Stomach (tissue), 4 donors: ENCODE data around the gene BABAM1.

Experiments
- CTCF ChIP-seq, 7 experiments: fragments of 450-650 bp in 4 of 7; fragments of 200-600 bp in 3 of 7; sonication (generic) in 3 of 7; IDR thresholded peaks; one replicate each; pipeline ENCODE4 v1.5.1; 2016 to 2019; ENCODE audit warnings: antibody characterized with exemption in 7 of 7, control low read depth in 2 of 7, mild to moderate bottlenecking in 1 of 7
- POLR2A ChIP-seq, 4 donors: fragments of 450-650 bp; IDR thresholded peaks; one replicate each; pipeline ENCODE4 v1.6.1; 2016; ENCODE audit warnings: antibody characterized with exemption in 4 of 4, control low read depth in 2 of 4, mild to moderate bottlenecking in 1 of 4, moderate library complexity in 1 of 4
- POLR2AphosphoS5 ChIP-seq, 3 donors: sonication (generic); formaldehyde crosslinking; IDR thresholded peaks; one replicate each; pipeline ENCODE4 v1.6.1; 2016; ENCODE audit warnings: antibody characterized with exemption in 3 of 3

- no peak for TF ChIP-seq CTCF (IDR thresholded peaks at IDR 0.05)
- TF ChIP-seq POLR2A (IDR thresholded peaks at IDR 0.05): no peak
- TF ChIP-seq POLR2AphosphoS5 (IDR thresholded peaks at IDR 0.05): no peak
Observed at GRCh38 chr19:17286752-17287151, 19.5 kb downstream of the BABAM1 start.
